ENCODE data around the gene OXCT1. TPM values are rescaled to one million over a fixed set of nuclear protein-coding genes. Genes with fewer than 3 reads are reported as not detected.
A peak's percentile ranks its signal among the peaks of the same experiment; 100 is the strongest.
"Not testable (repeated sequence)": the region's sequence is repeated elsewhere in the genome, so short reads cannot be mapped to it uniquely, and the experiment has no call there.

OXCT1 gene
- total RNA-seq, 2 experiments from 2014 or later: 54.0 to 59.9 TPM

GRCh38 chr5:41858890-41859289 lies 11.3 kb downstream of the OXCT1 start:
- POLR2A ChIA-PET: no interaction called here
- Mint-ChIP-seq H3K27ac (no peak overlapping the region), H3K4me3 (no peak overlapping the region), H3K9me3 (no peaks in the 10 kb centered on the region), H3K4me1 (peaks cover 16% of the 10 kb centered on the region), H3K36me3 (peaks cover 17% of the 10 kb centered on the region), H3K27me3 (no peaks in the 10 kb centered on the region)
- DNase-seq: no peak
- no peak for ATAC-seq (ENCODE audit: low read depth)

DNA sequence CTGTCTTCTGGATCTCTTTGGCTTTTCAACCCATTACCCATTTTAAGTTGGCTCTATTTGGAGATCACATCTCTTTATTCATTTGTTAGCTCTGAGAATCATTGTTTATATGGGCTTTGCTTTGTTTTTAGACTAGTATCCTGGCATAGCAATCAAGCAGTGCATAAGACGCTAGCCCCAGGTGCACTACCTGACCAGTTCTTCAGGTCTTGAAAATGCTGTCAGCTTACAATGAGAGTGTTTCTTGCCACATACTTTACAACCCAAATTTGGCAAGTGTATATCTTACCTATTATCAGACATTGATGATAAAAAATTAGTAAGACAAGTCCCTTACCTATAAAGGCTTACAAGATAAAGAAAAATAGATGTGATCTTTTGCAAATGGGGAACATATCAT lies 12.2 kb downstream of the OXCT1 start:
- Mint-ChIP-seq H3K36me3 (peaks cover 18% of the 10 kb centered on the region), H3K27ac (no peak overlapping the region), H3K4me1 (peaks cover 9% of the 10 kb centered on the region), H3K4me3 (no peak overlapping the region), H3K9me3 (no peaks in the 10 kb centered on the region), H3K27me3 (no peaks in the 10 kb centered on the region)
- POLR2A ChIA-PET: no interaction called here
- no peak for DNase-seq
- no peak for ATAC-seq (ENCODE audit: low read depth)

GRCh38 chr5:41856644-41857491 lies 13.4 kb downstream of the OXCT1 start:
- no peaks in the 10 kb centered on the region for H3K9me3 Mint-ChIP-seq
- no peak overlapping the region for H3K27ac Mint-ChIP-seq
- peaks cover 9% of the 10 kb centered on the region for H3K4me1 Mint-ChIP-seq
- POLR2A ChIA-PET: interaction anchor here (1.5 kb wide), 1 partner anchor 200 kb away, joined by 6 read pairs; no protein-coding TSS in a partner anchor
- no peak overlapping the region for H3K4me3 Mint-ChIP-seq
- H3K36me3 Mint-ChIP-seq: peaks cover 18% of the 10 kb centered on the region
- ATAC-seq (ENCODE audit: low read depth) (peak; percentile 71), DNase-seq (no peak)
- H3K27me3 Mint-ChIP-seq: no peaks in the 10 kb centered on the region

GRCh38 chr5:41852293-41852692 lies 17.9 kb downstream of the OXCT1 start:
- ATAC-seq (ENCODE audit: low read depth) (no peak), DNase-seq (no peak)
- peaks cover 37% of the 10 kb centered on the region for H3K36me3 Mint-ChIP-seq
- H3K27me3 Mint-ChIP-seq: no peaks in the 10 kb centered on the region
- no peaks in the 10 kb centered on the region for H3K4me1 Mint-ChIP-seq
- H3K27ac Mint-ChIP-seq: no peak overlapping the region
- POLR2A ChIA-PET: no interaction called here
- H3K9me3 Mint-ChIP-seq: peaks cover 2% of the 10 kb centered on the region
- no peak overlapping the region for H3K4me3 Mint-ChIP-seq

GRCh38 chr5:41851116-41851515 lies 19.1 kb downstream of the OXCT1 start:
- peaks cover 40% of the 10 kb centered on the region for H3K36me3 Mint-ChIP-seq
- no peaks in the 10 kb centered on the region for H3K4me1 Mint-ChIP-seq
- peaks cover 2% of the 10 kb centered on the region for H3K9me3 Mint-ChIP-seq
- no peak for DNase-seq
- no peak overlapping the region for H3K4me3 Mint-ChIP-seq
- POLR2A ChIA-PET: no interaction called here
- no peak overlapping the region for H3K27ac Mint-ChIP-seq
- H3K27me3 Mint-ChIP-seq: no peaks in the 10 kb centered on the region
- ATAC-seq (ENCODE audit: low read depth): no peak

- no peaks in the 10 kb centered on the region for H3K4me1 Mint-ChIP-seq
- H3K27ac Mint-ChIP-seq: no peak overlapping the region
- no peaks in the 10 kb centered on the region for H3K27me3 Mint-ChIP-seq
- ATAC-seq (ENCODE audit: low read depth): no peak
- H3K9me3 Mint-ChIP-seq: peaks cover 2% of the 10 kb centered on the region
- DNase-seq: no peak
- H3K4me3 Mint-ChIP-seq: no peak overlapping the region
- peaks cover 37% of the 10 kb centered on the region for H3K36me3 Mint-ChIP-seq
- POLR2A ChIA-PET: no interaction called here
These were observed 21.2 kb downstream of the OXCT1 start for GRCh38 chr5:41848983-41849382.

DNA sequence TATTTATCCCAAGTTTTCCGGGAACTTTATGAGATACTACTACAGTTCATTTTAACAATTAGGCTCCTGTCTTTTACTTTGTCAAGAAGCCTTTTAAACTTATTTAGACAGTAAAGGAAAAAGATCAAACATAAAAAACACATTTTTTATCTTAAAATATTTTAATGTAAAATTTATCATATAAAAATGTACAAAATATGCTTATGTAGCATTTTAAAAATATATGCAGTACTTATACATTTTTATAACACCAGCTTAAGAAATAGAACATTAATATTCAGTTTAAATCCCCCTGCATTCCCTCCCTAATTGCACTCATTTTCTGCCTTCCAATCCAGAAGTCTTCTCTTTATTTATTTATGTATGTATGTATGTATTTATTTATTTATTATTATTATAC lies 24.5 kb downstream of the OXCT1 start:
- H3K36me3 Mint-ChIP-seq: peaks cover 21% of the 10 kb centered on the region
- H3K4me3 Mint-ChIP-seq; POLR2A ChIA-PET; H3K9me3 Mint-ChIP-seq; ATAC-seq (ENCODE audit: low read depth); H3K27me3 Mint-ChIP-seq; H3K4me1 Mint-ChIP-seq; DNase-seq; H3K27ac Mint-ChIP-seq: not testable (repeated sequence)

GRCh38 chr5:41844502-41844901 lies 25.7 kb downstream of the OXCT1 start:
- peaks cover 16% of the 10 kb centered on the region for H3K36me3 Mint-ChIP-seq
- H3K4me3 Mint-ChIP-seq: no peak overlapping the region
- H3K9me3 Mint-ChIP-seq: no peaks in the 10 kb centered on the region
- no peak overlapping the region for H3K27ac Mint-ChIP-seq
- H3K4me1 Mint-ChIP-seq: no peaks in the 10 kb centered on the region
- ATAC-seq (ENCODE audit: low read depth): no peak
- no peaks in the 10 kb centered on the region for H3K27me3 Mint-ChIP-seq
- POLR2A ChIA-PET: no interaction called here
- DNase-seq: no peak

DNA sequence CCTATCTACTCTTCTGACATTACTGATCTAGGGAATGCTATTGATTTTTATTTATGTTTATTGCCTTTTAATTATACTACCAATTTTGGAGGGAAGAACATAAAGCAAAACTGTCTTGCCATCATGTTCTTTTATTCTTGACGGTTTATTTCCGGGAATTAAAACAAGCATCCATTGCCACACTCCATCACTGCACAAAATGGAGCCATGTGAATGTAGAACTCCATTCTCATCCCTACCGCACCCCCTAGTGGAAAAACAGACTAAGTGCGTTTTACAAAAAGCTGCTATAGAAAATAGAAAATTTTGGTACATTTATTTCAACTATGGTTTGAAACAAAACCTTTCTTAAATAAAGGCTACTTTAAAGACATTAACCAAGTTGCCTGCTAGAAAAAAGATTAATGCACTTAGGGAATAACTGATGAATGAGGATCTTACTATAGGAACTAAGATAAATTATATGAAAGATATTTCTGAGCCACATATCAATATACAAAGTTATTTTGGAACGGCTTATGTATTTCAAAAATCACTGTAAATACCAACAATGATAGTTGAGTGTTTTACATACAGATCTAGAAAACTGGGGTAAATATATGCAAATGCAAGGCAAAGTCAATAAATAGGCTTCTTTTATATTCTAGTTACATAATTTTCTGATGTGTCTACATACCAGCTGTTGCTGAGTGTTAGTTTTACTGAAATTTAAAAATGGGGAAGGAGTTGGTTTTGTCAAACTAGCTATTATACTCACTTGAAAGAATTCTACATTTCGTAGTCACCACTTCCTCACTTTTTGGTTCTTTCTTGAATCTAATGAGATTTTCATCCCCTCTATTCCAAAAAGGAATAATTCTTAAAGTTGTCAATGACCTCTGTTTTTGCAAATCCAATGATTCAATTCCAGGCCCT lies 26.5 kb downstream of the OXCT1 start:
- Mint-ChIP-seq H3K4me3 (no peak overlapping the region), H3K27ac (no peak overlapping the region), H3K4me1 (peaks cover 2% of the 10 kb centered on the region), H3K27me3 (no peaks in the 10 kb centered on the region), H3K9me3 (no peaks in the 10 kb centered on the region), H3K36me3 (peaks cover 10% of the 10 kb centered on the region)
- ATAC-seq (ENCODE audit: low read depth): no peak
- POLR2A ChIA-PET: interaction anchor here (0.5 kb wide), 1 partner anchor 27 kb away, joined by 3 read pairs; no protein-coding TSS in a partner anchor
- DNase-seq: no peak

GRCh38 chr5:41842777-41843176 lies 27.4 kb downstream of the OXCT1 start:
- ATAC-seq (ENCODE audit: low read depth) (no peak), DNase-seq (no peak)
- peaks cover 10% of the 10 kb centered on the region for H3K36me3 Mint-ChIP-seq
- POLR2A ChIA-PET: no interaction called here
- H3K27me3 Mint-ChIP-seq: no peaks in the 10 kb centered on the region
- no peak overlapping the region for H3K4me3 Mint-ChIP-seq
- no peaks in the 10 kb centered on the region for H3K9me3 Mint-ChIP-seq
- peaks cover 2% of the 10 kb centered on the region for H3K4me1 Mint-ChIP-seq
- H3K27ac Mint-ChIP-seq: no peak overlapping the region

- no peak for ATAC-seq (ENCODE audit: low read depth)
- POLR2A ChIA-PET: no interaction called here
- Mint-ChIP-seq H3K4me3 (no peak overlapping the region), H3K4me1 (peaks cover 2% of the 10 kb centered on the region), H3K9me3 (no peaks in the 10 kb centered on the region), H3K36me3 (peaks cover 6% of the 10 kb centered on the region), H3K27ac (no peak overlapping the region), H3K27me3 (no peaks in the 10 kb centered on the region)
- no peak for DNase-seq
These were observed 28.9 kb downstream of the OXCT1 start for GRCh38 chr5:41841325-41841724.

- no peak overlapping the region for H3K27ac Mint-ChIP-seq
- POLR2A ChIA-PET: no interaction called here
- H3K27me3 Mint-ChIP-seq: no peaks in the 10 kb centered on the region
- no peak for ATAC-seq (ENCODE audit: low read depth)
- H3K36me3 Mint-ChIP-seq: peaks cover 6% of the 10 kb centered on the region
- H3K9me3 Mint-ChIP-seq: no peaks in the 10 kb centered on the region
- peaks cover 2% of the 10 kb centered on the region for H3K4me1 Mint-ChIP-seq
- DNase-seq: no peak
- no peak overlapping the region for H3K4me3 Mint-ChIP-seq
These were observed 30.0 kb downstream of the OXCT1 start for GRCh38 chr5:41840251-41840650.

- no peak overlapping the region for H3K4me3 Mint-ChIP-seq
- H3K27me3 Mint-ChIP-seq: no peaks in the 10 kb centered on the region
- ATAC-seq (ENCODE audit: low read depth): no peak
- H3K9me3 Mint-ChIP-seq: no peaks in the 10 kb centered on the region
- H3K4me1 Mint-ChIP-seq: peaks cover 5% of the 10 kb centered on the region
- POLR2A ChIA-PET: no interaction called here
- no peak overlapping the region for H3K27ac Mint-ChIP-seq
- DNase-seq: no peak
- peaks cover 26% of the 10 kb centered on the region for H3K36me3 Mint-ChIP-seq
These were observed 32.4 kb downstream of the OXCT1 start for GRCh38 chr5:41837793-41838192.

DNA sequence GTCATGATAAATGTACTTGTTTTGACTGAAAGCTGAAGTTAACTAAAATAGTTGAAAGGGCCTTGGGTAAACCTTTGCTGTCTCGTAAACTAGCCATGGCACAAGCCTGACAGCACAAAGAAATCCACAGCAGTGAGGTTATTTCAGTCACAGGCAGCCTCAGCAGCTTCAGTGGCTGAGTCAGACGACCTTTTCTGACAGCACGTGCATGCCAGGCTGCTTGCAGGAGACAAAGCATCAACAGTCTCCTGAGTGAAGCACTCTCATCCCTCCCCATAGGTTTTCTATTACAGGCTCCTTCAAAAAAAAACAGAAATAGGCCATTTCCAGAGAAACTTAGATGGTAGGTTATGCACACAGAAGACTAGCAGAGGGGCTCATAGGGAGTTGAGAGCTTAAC lies 34.6 kb downstream of the OXCT1 start:
- peaks cover 15% of the 10 kb centered on the region for H3K4me1 Mint-ChIP-seq

More for the DNA sequence above, 34.6 kb downstream of the OXCT1 start:
- DNase-seq (no peak), ATAC-seq (ENCODE audit: low read depth) (no peak)
- H3K9me3 Mint-ChIP-seq: peaks cover 3% of the 10 kb centered on the region
- H3K27ac Mint-ChIP-seq: no peak overlapping the region
- no peak overlapping the region for H3K4me3 Mint-ChIP-seq
- no peaks in the 10 kb centered on the region for H3K27me3 Mint-ChIP-seq
- H3K36me3 Mint-ChIP-seq: peaks cover 46% of the 10 kb centered on the region
- POLR2A ChIA-PET: no interaction called here
